WTC11 (cell line): ENCODE data around the gene MALSU1. TPM values are rescaled to one million over a fixed set of nuclear protein-coding genes. Genes with fewer than 3 reads are reported as not detected.

ENCODE experiments used
- ATAC-seq: fragments of 200-7000 bp; cut with Tn5 transposase; 2 replicates; pipeline ENCODE4 v1.10.0; 2021; ENCODE audit warnings: mild to moderate bottlenecking, moderate library complexity
- CTCF ChIA-PET: fragments of 300-600 bp; sonication (Branson Sonifier 250); formaldehyde crosslinking; loops from one replicate; lab custom pipeline; 2021; ENCODE audit warnings: antibody characterized with exemption; lab: Charles Lee
- POLR2A ChIA-PET: fragments of 350-600 bp; sonication (Branson Sonifier 250); formaldehyde crosslinking; loops from one replicate; lab custom pipeline; 2021; ENCODE audit warnings: antibody characterized with exemption; lab: Charles Lee
- DNase-seq: peaks from one replicate; pipeline ENCODE4 v3.0.0; 2021; ENCODE audit warnings: low spot score
- H3K27ac Mint-ChIP-seq: 2 replicates; pipeline ENCODE4 v1.8.0; 2021; ENCODE audit warnings: mixed read lengths
- H3K27me3 Mint-ChIP-seq: 2 replicates; pipeline ENCODE4 v1.8.0; 2021; ENCODE audit warnings: low read depth, mild to moderate bottlenecking, moderate library complexity, mixed read lengths
- H3K36me3 Mint-ChIP-seq: 2 replicates; pipeline ENCODE4 v1.8.0; 2021; ENCODE audit warnings: mixed read lengths
- H3K4me1 Mint-ChIP-seq: 2 replicates; pipeline ENCODE4 v1.8.0; 2022; ENCODE audit warnings: mixed read lengths
- H3K4me3 Mint-ChIP-seq: 2 replicates; pipeline ENCODE4 v1.8.0; 2021; ENCODE audit warnings: mild to moderate bottlenecking, moderate library complexity, mixed read lengths
- H3K9me3 Mint-ChIP-seq: 2 replicates; pipeline ENCODE4 v1.8.0; 2021; ENCODE audit warnings: mixed read lengths
- AR ChIP-seq: fragments of 250-450 bp; sonication (Bioruptor Pico); IDR thresholded peaks from 2 replicates; pipeline ENCODE4 v1.9.0; 2021; ENCODE audit warnings: mild to moderate bottlenecking
- ELF4 ChIP-seq: sonication (generic); formaldehyde crosslinking; IDR thresholded peaks from 2 replicates; pipeline ENCODE4 v1.8.1; 2022; ENCODE audit warnings: low read depth, mild to moderate bottlenecking, moderate library complexity, missing genetic modification reagents
- FOXP4 ChIP-seq: sonication (generic); formaldehyde crosslinking; IDR thresholded peaks from 2 replicates; pipeline ENCODE4 v1.8.0; 2022; ENCODE audit warnings: mild to moderate bottlenecking, missing genetic modification reagents
- GABPB1 ChIP-seq: sonication (generic); formaldehyde crosslinking; IDR thresholded peaks from 2 replicates; pipeline ENCODE4 v1.8.1; 2023; ENCODE audit warnings: mild to moderate bottlenecking, missing genetic modification reagents
- GTF2I ChIP-seq: fragments of 250-450 bp; sonication (Bioruptor Pico); conservative IDR thresholded peaks from 2 replicates; pipeline ENCODE4 v1.4.0; 2021; ENCODE audit warnings: mild to moderate bottlenecking
- HMGXB4 ChIP-seq: sonication (generic); formaldehyde crosslinking; IDR thresholded peaks from 2 replicates; pipeline ENCODE4 v1.8.1; 2023; ENCODE audit warnings: mild to moderate bottlenecking, moderate library complexity, missing genetic modification reagents
- JUN ChIP-seq: sonication (generic); formaldehyde crosslinking; IDR thresholded peaks from 2 replicates; pipeline ENCODE4 v1.8.0; 2023; ENCODE audit warnings: mild to moderate bottlenecking, missing genetic modification reagents
- KAT7 ChIP-seq: sonication (generic); formaldehyde crosslinking; IDR thresholded peaks from 2 replicates; pipeline ENCODE4 v1.8.1; 2023; ENCODE audit warnings: missing genetic modification reagents, mild to moderate bottlenecking, borderline replicate concordance
- NFATC4 ChIP-seq: fragments of 250-450 bp; sonication (Bioruptor Pico); IDR thresholded peaks from 2 replicates; pipeline ENCODE4 v1.9.0; 2021; ENCODE audit warnings: mild to moderate bottlenecking
- NFYB ChIP-seq: sonication (generic); formaldehyde crosslinking; conservative IDR thresholded peaks from 2 replicates; pipeline ENCODE4 v1.8.0; 2022; ENCODE audit warnings: low read depth, missing genetic modification reagents
- NR1H2 ChIP-seq: sonication (generic); formaldehyde crosslinking; IDR thresholded peaks from 2 replicates; pipeline ENCODE4 v1.9.0; 2021; ENCODE audit warnings: mild to moderate bottlenecking, moderate library complexity, missing genetic modification reagents
- NR2C2 ChIP-seq: sonication (generic); formaldehyde crosslinking; IDR thresholded peaks from 2 replicates; pipeline ENCODE4 v1.8.0; 2022; ENCODE audit warnings: mild to moderate bottlenecking, missing genetic modification reagents
- NR3C1 ChIP-seq: sonication (generic); formaldehyde crosslinking; conservative IDR thresholded peaks from 2 replicates; pipeline ENCODE4 v1.8.1; 2023; ENCODE audit warnings: low read depth, mild to moderate bottlenecking, missing genetic modification reagents
- TP53 ChIP-seq: sonication (generic); formaldehyde crosslinking; IDR thresholded peaks from 2 replicates; pipeline ENCODE4 v1.8.1; 2023; ENCODE audit warnings: mild to moderate bottlenecking, missing genetic modification reagents
- USF2 ChIP-seq: sonication (generic); formaldehyde crosslinking; IDR thresholded peaks from 2 replicates; pipeline ENCODE4 v1.8.1; 2023; ENCODE audit warnings: mild to moderate bottlenecking, missing genetic modification reagents, moderate library complexity
- ZNF219 ChIP-seq: sonication (generic); formaldehyde crosslinking; IDR thresholded peaks from 2 replicates; pipeline ENCODE4 v1.8.0; 2023; ENCODE audit warnings: missing genetic modification reagents, mild to moderate bottlenecking, borderline replicate concordance
- total RNA-seq: library from RNA; stranded (reverse); gene quantifications from 3 replicates; pipeline ENCODE4 v1.2.3, GENCODE V29; 2021
- TF ChIP-seq, protein P1 (sequence below): sonication (generic); formaldehyde crosslinking; IDR thresholded peaks from 2 replicates; pipeline ENCODE4 v1.8.0; 2023; ENCODE audit warnings: missing genetic modification reagents
- TF ChIP-seq, protein P2 (sequence below): sonication (generic); formaldehyde crosslinking; IDR thresholded peaks from 2 replicates; pipeline ENCODE4 v1.8.1; 2022; ENCODE audit warnings: mild to moderate bottlenecking, moderate library complexity, missing genetic modification reagents

MALSU1 gene
- total RNA-seq, 1 experiment from 2014 or later = 81.5 TPM

DNA sequence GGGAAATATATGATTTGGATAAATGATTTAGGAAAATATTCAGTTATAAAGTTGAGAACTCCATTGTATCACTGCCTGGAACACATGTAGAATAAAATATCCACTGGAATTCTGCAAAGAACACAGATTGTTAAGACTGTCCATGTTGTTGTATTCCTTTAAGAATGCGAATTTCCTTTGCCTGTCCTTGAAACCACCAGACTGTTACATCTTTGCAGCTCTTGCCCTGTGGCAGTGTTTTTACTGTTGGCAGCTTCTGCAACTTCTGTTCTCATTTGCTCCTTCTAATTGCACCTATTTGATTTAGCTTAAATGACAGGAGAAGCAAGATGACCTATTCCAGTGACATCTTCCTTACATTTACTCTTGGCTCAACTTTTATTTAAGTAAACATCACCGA is 39.7 kb downstream of the MALSU1 start:
- no peak for TF ChIP-seq USF2
- TF ChIP-seq, protein P1, sequence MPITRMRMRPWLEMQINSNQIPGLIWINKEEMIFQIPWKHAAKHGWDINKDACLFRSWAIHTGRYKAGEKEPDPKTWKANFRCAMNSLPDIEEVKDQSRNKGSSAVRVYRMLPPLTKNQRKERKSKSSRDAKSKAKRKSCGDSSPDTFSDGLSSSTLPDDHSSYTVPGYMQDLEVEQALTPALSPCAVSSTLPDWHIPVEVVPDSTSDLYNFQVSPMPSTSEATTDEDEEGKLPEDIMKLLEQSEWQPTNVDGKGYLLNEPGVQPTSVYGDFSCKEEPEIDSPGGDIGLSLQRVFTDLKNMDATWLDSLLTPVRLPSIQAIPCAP = no peak
- TF ChIP-seq TP53 (CRISPR knock-in tag) = no peak
- TF ChIP-seq NR3C1 (CRISPR knock-in tag) = no peak
- no peak for TF ChIP-seq GTF2I
- Mint-ChIP-seq H3K4me3 (no peak overlapping the region), H3K36me3 (peaks cover 79% of the 10 kb centered on the region), H3K9me3 (no peaks in the 10 kb centered on the region), H3K27me3 (no peaks in the 10 kb centered on the region), H3K4me1 (no peaks in the 10 kb centered on the region), H3K27ac (no peak overlapping the region)
- DNase-seq = no peak
- POLR2A ChIA-PET = no interaction called here
- no peak for ATAC-seq
- CTCF ChIA-PET = interaction anchor here (0.6 kb wide), 1 partner anchor 181 kb away, joined by 3 read pairs; no protein-coding TSS in a partner anchor

- H3K4me1 Mint-ChIP-seq = no peaks in the 10 kb centered on the region
- no peak for DNase-seq
- no peak for TF ChIP-seq GABPB1 (CRISPR knock-in tag)
- TF ChIP-seq AR (CRISPR knock-in tag) = no peak
- TF ChIP-seq FOXP4 (CRISPR knock-in tag) = no peak
- no peak for TF ChIP-seq JUN
- TF ChIP-seq KAT7 (CRISPR knock-in tag) = no peak
- TF ChIP-seq, all 79 proteins: peak for 0
- no peak for ATAC-seq
- Mint-ChIP-seq H3K27me3 (no peaks in the 10 kb centered on the region), H3K27ac (peak overlapping the region; percentile 13; the same call in 1 of the 2 replicates), H3K9me3 (no peaks in the 10 kb centered on the region), H3K4me3 (no peak overlapping the region), H3K36me3 (peaks cover 84% of the 10 kb centered on the region)
- ChIA-PET POLR2A (interaction anchor here (0.5 kb wide), 1 partner anchor 131 kb away, joined by 3 read pairs; no protein-coding TSS in a partner anchor), CTCF (no interaction called here)
These were observed 42.9 kb downstream of the MALSU1 start for GRCh38 chr7:23341846-23342598.

GRCh38 chr7:23343102-23343501 is 44.0 kb downstream of the MALSU1 start:
- Mint-ChIP-seq H3K27me3 (no peaks in the 10 kb centered on the region), H3K9me3 (no peaks in the 10 kb centered on the region)
- POLR2A ChIA-PET = no interaction called here

More at GRCh38 chr7:23343102-23343501, 44.0 kb downstream of the MALSU1 start:
- Mint-ChIP-seq H3K27ac (no peak overlapping the region), H3K4me1 (no peaks in the 10 kb centered on the region)
- CTCF ChIA-PET = no interaction called here
- no peak for ATAC-seq
- TF ChIP-seq, protein P2, sequence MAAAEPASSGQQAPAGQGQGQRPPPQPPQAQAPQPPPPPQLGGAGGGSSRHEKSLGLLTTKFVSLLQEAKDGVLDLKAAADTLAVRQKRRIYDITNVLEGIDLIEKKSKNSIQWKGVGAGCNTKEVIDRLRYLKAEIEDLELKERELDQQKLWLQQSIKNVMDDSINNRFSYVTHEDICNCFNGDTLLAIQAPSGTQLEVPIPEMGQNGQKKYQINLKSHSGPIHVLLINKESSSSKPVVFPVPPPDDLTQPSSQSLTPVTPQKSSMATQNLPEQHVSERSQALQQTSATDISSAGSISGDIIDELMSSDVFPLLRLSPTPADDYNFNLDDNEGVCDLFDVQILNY = no peak
- TF ChIP-seq NR2C2 (CRISPR knock-in tag) (no peak), ZNF219 (CRISPR knock-in tag) (no peak), NR1H2 (CRISPR knock-in tag) (no peak), ELF4 (CRISPR knock-in tag) (no peak), HMGXB4 (CRISPR knock-in tag) (no peak), NFATC4 (CRISPR knock-in tag) (no peak), NFYB (CRISPR knock-in tag) (no peak)
- TF ChIP-seq, all 79 proteins: peak for 0
- DNase-seq = no peak
- Mint-ChIP-seq H3K4me3 (no peak overlapping the region), H3K36me3 (peaks cover 84% of the 10 kb centered on the region)
